GM20431 (cell line): Measurements from ENCODE around the gene DUSP16.
"Not testable (repeated sequence)": the region's sequence is repeated elsewhere in the genome, so short reads cannot be mapped to it uniquely, and the experiment has no call there.

Source experiments
- in situ Hi-C: fragments of 300-500 bp; cut with MseI, MboI; formaldehyde crosslinking; loops from one replicate; pipeline ENCODE4 v1.15.0; 2020; ENCODE audit warnings: low sequenced_read_pairs; ENCODE audit not compliant: unreplicated experiment

DUSP16 gene

DNA sequence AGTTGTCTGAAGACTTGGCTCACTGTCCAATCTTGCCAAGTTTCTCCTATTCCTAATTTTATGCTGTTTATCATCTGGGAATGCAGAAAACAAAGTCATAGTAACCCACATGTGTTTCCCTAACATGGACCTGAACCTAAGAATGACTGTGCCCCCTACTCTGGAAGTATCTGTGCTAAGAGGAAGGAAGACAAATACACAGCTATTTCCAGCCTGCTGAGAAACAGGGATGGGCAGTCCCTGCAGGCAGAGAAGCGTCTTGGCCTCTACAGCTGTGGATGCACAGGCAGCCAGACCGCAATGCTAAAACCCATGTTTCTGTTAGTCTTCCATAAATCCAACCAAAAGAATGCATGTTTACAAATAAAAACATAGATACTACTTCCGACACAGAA, 56.2 kb downstream of the DUSP16 start:
- in situ Hi-C loops: no loop called here

DNA sequence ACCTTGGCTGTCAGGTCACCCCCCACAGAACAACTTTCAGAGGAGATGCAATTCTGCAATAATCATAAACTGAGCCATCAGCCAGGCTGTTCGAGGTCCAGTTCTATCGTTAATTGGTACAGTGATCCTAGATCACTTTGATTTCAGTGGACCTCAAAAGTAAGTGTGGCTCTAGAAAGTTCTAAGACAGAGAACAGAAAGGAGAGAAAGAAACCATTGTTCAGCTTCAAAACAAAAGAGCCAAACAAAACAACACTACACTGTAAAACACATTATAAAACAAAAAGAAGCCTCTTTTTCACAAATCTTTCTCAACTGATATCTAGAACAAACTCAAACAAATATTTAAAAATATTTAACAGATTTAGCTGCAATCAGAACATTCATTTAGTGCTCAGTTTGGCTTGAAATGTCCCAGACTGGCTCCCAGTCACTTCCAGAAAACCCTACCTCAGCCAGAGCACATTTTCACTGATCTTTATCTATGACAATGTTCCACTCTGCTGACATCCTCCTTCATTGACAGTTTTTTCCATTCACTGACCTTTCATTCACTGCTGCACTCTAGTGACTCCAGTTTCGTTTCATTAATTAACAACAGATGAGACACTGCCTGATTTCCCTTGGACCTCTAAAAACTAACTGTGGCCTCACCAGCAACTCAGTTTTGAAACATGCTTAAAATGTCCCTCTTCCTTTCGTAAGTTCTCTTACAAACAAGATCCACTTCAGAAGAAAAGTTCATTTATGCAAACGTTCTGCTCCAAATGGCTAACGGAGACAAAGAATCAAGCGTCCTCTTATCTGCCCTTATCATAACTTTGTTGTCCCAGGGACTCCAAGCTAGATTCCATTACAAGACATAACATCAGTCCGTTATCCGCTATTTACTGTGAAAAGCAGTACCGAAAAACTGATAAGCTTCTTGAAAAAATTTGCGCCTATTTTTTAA, 56.8 kb downstream of the DUSP16 start:
- in situ Hi-C loops: no loop called here

DNA sequence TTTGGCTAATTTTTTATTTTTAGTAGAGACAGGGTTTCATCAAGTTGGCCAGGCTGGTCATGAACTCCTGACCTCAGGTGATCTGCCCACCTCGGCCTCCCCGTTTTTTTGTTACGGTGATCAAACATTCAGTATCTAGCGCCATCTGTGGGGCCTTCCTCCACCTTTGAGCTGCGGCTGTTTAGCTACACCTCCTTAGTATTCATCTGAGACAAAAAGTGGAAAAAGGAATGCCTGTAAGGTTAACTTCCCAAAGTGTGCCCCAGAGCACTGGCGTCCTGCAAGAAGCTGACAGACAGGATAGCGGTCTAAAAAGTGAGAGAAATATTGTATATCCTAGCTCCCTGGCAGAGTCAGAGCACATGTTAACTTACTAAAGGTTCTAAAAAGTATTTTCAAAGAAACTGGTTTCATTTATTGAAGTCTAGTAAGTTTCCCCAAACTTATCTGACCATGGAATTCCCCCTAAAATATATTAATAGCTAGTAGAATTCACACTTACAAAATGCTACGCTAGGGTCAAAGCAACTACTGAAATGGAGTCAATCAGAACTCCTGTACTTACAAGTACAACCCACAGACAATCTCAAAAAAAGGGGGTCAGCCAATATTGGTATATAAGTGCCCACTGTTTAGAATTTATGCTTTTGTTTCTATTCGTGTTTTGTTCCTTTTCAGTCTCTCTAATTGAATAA, 59.1 kb downstream of the DUSP16 start:
- in situ Hi-C loops: no loop called here

DNA sequence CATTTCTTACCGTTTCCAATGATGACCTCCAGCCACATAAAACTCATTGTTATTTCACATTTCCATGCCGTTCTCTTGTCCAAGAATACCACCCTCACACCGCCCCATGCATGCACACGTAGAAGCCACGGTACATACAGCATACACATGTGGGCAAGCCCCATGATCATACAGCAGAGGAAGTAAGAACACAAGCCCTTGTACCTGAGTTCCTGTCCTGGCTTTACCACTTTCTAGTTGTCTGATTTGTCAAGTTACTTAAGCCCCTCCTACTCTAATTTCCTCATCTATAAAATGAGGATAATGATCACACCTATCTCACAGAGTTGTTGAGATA, 59.9 kb downstream of the DUSP16 start:
- in situ Hi-C loops: no loop called here

DNA sequence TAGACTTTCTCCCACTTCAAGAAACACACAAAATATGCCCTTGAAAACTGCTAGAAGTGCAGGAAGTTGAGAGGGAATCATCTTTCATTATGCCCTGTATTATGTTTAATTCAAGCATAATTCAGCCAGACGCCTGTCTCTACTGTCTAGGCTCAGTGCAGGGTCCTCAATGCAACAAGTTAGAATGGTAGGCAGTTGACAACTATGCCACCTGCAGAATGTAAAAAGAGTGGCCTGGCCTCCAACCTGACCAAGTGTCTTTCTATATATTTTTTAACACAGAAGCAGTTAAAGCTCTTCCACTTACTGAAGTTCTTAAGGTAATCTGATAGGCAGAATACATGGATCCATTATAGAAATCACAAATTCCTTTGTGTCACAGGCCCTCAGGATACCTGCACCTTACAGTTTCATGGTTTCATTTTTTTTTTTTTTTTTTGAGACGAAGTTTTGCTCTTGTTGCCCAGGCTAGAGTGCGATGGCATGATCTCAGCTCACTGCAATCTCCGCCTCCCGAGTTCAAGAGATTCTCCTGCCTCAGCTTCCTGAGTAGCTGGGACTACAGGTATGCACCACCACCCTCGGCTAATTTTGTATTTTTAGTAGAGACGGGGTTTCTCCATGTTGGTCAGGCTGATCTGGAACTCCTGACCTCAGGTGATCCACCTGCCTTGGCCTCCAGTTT, 60.4 kb downstream of the DUSP16 start:
- in situ Hi-C loops: not testable (repeated sequence)

DNA sequence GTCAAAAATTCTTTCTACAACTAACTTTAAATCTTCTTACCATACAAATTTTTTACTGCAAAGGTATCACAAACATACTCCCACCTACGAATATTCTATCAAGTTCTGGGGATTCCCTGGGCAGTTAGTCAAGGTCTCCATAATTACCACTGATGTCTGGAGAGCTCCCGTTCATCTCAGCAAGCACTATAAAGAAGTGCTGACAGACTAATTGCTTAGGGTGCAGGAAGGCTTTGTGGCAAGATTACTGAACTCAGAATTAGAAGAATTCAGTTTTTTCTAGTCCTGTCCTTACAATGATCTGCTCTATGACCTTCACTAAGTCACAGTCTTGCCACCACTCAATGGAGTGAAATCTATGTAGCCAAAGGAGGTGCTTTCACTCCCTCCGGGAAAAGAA, 61.5 kb downstream of the DUSP16 start:
- in situ Hi-C loops: no loop called here

DNA sequence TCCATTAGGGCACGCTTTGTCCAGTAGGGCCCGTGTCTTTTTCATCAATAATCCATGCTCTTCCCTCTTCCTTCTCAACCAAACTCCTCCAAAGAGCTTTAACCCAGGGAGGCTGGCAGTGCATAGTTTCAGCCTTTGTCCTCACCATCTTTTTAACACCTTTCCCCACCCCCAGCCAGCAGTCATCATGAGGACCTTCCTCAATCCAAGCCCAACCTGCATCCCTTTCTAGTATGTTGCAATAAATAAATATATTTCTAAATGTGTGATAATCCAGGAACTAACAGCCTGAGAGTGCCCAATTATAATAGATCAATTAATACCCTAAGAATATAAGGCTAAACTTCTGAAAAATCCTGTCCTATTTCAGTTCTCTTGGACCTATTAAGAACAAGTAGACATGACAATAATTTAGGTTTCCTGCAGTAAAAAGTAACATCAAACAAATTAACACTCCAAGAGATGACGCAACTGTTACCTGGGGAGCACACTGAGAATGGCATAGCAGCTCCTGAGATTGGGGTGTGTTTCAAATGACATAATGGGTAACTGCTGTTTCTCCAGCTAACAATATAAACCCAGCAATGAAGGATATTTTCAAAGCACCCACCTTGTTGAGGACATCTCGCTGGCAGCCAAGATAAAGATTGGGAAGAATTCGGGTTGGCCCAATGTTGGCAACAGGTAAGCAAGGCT, 62.6 kb downstream of the DUSP16 start:
- in situ Hi-C loops: no loop called here

DNA sequence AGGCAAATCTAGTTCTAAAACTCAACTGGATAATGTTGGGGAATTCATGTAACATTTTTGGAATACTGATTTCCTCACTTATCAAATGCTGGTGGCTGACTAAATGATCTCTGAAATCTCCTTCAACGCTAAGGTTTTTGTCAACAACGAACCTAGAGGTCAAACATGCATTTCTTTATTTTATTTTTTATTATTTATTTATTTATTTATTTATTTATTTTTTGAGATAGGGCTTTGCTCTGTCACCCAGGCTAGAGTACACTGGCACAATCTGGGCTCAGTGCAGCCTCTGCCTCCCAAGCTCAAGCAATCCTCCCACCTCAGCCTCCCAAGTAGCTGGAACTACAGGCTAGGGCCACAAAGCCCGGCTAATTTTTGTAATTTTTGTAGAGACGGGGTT, 64.5 kb downstream of the DUSP16 start:
- in situ Hi-C loops: no loop called here

DNA sequence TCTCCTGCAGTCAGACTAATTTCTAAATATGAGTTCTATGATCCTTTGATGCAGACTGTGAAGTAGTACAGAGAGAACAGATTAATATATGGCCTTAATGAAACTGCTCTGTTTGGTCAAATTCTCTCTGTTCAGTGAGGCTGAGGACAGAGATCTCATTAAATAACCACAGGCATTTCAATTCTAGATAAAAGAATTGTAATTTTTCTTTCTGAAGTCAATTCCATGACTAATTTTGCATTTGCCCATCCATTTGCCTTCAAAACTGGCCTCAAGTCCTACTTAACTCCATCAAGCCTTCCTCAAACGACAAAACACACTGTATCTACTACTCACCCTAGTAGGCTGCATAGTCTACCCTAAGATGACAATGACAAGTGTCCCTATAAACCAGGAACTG, 67.1 kb downstream of the DUSP16 start:
- in situ Hi-C loops: no loop called here

DNA sequence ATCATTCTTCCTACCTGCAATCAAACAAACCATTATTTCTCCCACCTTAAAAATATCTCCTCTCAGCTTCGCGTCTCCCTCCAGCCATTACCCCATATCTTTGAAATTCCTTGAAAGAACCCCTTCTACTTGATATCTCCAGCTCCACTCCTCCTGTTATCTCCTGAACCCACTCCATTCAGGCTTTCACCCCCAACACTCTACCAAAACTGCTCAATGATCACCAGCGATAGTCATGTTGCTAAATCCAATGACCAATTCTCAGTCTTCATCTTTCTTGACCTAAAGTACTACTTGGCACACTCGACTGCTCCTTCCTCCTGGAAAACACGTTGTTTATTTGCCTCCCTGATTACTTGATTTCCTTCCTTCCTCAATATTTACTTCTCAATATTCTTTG, 70.1 kb downstream of the DUSP16 start:
- in situ Hi-C loops: no loop called here

DNA sequence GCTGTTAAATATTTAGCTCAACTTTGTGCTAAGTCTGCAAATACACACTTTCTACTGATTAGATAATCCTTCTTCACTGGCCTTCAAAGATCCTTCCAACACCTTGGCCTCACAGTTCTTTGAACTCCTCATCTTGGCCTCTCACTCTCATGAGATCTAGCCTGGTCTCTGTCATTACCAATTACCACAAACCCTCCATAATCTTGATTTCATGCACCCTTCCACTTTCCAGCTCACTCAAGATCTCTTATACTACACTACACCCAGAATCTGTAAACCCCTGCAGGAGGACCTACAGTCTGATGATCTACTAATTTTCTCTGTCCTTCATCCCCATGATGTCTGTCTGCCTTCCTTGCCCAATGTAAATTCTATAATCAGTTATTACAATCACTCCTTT, 71.1 kb downstream of the DUSP16 start:
- in situ Hi-C loops: no loop called here

DNA sequence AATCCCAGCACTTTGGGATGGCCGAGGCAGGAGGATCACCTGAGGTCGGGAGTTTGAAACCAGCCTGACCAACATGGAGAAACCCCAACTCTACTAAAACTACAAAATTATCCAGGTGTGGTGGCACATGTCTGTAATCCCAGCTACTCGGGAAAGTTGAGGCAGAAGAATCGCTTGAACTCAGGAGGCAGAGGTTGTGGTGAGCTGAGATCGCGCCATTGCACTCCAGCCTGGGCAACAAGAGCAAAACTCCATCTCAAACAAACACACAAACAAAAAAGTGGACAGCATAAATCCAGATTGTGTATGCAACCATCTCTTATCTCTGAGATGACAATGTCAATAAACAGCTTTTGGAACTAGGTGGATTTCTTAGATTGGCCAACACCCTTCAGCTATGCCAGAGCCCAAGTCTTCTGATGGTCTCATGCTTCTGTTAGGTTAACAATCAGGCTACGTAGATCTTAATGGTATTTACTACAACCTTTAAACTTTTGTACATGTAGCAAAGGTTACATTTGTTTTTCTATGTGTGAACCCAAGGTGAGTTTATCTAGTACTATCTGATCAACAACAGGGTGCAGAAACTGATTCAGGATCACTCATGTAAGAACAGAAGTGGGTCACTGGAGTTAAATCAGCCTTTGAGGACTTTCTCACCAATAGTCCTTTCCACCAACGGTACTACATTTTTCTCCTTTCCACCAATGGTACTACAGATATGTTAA, 73.7 kb downstream of the DUSP16 start:
- in situ Hi-C loops: no loop called here

DNA sequence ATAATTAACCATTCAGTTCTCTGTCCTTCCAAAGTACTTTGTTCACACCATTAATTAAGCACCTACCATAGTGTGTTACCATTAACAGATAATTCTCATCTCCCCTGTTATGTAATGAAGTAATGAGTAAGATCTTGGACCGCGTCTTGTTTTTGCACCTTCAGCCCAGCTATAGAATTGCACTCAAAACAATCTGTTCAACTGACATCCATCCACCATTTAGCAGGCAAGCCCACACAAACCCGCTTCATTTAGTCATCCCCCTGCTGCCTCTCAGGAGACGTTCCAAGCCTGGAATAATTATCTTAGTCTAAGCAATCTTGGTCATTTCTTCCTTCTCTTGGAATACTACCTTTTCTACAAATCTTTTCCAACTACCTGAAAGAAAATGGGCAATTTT, 74.4 kb downstream of the DUSP16 start:
- in situ Hi-C loops: no loop called here

DNA sequence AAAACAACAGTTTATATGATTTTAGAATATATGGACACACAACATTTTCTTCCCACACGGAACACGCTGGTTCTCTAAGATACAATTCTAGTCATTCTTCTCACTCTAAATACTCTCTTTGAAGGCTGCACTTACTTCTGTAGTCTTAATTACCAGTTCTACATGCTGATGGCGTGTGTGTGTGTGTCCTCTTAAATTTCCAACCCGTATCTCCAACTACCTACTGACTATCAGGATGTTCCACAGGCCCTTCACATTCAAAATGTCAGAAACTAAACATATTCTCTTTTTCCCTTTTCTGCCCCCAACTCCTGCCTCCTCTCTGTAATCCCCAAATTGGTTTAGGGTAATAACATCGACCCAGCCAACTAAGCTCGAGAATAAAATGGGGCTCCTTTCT, 75.2 kb downstream of the DUSP16 start:
- in situ Hi-C loops: no loop called here

DNA sequence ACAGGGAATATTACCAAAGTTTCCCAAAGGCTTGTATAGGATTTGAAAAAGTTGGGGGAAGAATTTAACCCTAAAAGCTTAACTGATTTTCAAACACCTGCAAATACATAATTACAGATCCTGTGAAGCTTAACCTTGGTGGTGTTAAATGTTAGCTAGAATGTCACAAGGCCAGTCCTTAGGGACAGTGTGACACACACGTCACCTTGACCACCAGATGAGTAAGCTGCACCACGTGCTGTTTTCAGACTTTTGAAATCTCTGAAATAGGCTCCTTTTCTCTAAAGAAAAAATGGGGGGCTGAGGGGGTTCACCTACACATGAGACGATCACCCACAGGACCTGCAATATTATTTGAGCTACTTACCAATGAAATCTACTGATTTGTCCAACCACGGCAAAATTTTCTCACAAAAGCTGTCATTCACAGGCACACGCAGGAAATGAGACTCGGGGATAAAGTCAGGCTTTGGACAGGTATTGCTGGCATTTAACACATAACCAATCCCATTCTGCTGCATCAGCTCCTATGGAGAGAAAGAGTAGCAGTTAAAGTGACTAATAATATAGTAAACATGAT, 75.9 kb downstream of the DUSP16 start:
- in situ Hi-C loops: no loop called here

DNA sequence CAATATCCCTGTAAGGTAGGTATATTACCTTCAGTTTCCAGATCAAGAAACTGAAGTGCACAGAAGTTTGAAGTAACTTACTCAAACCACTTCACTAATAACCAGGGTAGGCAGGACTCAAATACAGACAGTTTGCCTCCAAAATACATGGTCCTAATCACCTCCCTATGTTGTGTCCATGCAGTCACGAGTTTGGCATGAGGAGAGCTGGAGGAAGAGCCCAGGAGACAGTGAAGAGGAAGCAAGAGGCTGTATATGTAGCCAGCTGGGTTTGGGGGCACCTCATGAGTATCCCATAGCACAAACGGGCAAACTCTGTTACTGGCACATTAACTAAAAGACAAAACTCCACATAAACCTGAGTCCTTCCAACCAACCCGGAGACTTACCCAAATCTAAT, 79.2 kb downstream of the DUSP16 start:
- in situ Hi-C loops: no loop called here

DNA sequence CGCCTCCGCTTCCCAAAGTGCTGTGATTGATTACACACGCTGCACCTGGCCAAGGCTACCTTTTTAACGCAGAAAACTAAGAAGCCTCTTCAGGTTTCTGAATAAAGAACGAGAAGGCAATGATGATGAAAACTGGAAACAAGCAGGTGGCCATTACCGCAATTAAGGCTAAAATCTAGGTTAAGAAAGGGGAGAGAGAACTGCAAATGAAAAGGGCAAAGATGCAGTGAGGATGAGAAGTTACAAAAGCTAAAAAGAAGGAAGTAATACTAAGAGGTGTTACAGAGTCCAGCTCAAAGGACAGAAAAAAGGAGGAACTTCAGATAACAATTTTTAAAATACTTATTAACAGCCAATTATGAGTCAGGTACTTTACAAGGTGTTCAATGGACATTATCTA, 79.7 kb downstream of the DUSP16 start:
- in situ Hi-C loops: no loop called here

DNA sequence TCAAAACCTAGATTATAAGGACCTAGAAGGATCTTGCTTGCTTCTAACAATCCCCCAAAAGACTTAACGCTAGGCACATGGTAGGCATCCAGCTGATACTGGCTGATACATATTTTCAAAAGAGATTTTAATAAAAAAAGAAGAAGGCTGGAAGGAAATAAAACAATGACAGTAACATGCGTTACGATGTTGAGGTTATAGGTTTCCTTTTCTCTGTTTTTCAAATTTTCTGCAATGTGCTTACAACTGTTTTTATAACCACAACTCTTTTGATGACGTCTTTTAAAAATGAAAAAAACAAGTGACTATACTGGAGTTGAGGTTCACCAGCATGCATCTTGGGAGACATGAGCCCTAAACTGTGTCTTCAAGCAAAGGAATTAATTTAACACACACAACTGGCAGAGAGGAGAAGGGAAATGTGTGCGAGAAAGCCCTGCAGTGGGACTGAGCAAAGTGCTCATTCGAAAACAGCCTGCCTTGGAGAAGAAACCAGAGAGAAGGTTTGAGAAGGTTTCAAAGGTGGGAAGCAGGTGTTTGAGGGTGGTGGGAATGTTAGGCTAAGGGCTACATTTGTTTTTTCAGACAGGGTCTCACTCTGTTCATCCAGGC, 80.4 kb downstream of the DUSP16 start:
- in situ Hi-C loops: no loop called here

DNA sequence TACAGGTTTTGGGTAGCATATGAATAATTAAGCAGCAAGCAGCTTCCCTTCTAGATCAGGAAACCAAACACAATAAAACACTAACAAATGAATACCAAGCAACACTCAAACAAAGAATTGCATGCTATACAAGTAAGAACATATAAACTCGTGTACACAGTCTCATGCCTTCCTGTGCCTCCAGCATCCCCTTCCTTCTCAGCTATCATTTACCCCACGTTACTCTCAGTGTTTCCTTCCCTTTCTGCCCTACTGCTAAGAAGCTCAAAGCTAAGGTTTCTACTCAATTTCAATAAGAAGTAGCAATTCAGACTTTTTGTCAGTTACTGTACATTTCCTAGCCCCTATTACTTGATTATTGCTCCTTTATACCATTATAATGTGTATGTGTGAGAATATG, 81.0 kb downstream of the DUSP16 start:
- in situ Hi-C loops: no loop called here
